CD4-positive, alpha-beta T cell (primary cell): Measurements from ENCODE around the gene CCDC186. TPM values are rescaled to one million over a fixed set of nuclear protein-coding genes. Genes with fewer than 3 reads are reported as not detected.
A peak's percentile ranks its signal among the peaks of the same experiment; 100 is the strongest.

Experiments used
- ATAC-seq: fragments of 200-7000 bp; cut with Tn5 transposase; one replicate; pipeline ENCODE4 v1.10.0; 2022; ENCODE audit warnings: mild to moderate bottlenecking; ENCODE audit not compliant: poor library complexity
- CTCF ChIA-PET: fragments of 350-600 bp; sonication (Branson Sonifier 250); formaldehyde crosslinking; loops from one replicate; lab custom pipeline; 2021; ENCODE audit warnings: antibody characterized with exemption, inconsistent platforms; lab: Charles Lee
- POLR2A ChIA-PET: fragments of 350-600 bp; sonication (Branson Sonifier 250); formaldehyde crosslinking; loops from one replicate; lab custom pipeline; 2021; ENCODE audit warnings: antibody characterized with exemption, inconsistent platforms; lab: Charles Lee
- DNase-seq, 14 experiments: peaks; one replicate each; pipeline ENCODE4 v3.0.0-alpha.2; 2013 to 2020; ENCODE audit warnings: mixed read lengths in 2 of 14
- H3K27ac ChIP-seq, 2 donors: one replicate each; pipeline versions ENCODE4 v1.5.1 to v1.7.0; 2013; ENCODE audit warnings: low read length in 2 of 2, low read depth in 1 of 2, mild to moderate bottlenecking in 1 of 2
- H3K27me3 ChIP-seq, 2 experiments: 1 replicate in 1 of 2; 2 replicates in 1 of 2; pipeline versions ENCODE4 v1.6.1 to v1.7.0; 2013; ENCODE audit warnings: low read length in 2 of 2, control low read depth in 1 of 2, mild to moderate bottlenecking in 1 of 2, moderate library complexity in 1 of 2; ENCODE audit not compliant: insufficient read depth in 2 of 2, control insufficient read depth in 1 of 2
- H3K36me3 ChIP-seq: one replicate; pipeline ENCODE4 v1.6.1; 2013; ENCODE audit warnings: low read length, control low read depth; ENCODE audit not compliant: insufficient read depth
- H3K4me1 ChIP-seq: one replicate; pipeline ENCODE4 v1.6.1; 2013; ENCODE audit warnings: low read length, control low read depth; ENCODE audit not compliant: insufficient read depth
- H3K4me3 ChIP-seq: one replicate; pipeline ENCODE4 v1.5.1; 2013; ENCODE audit warnings: mild to moderate bottlenecking, low read length, moderate library complexity
- H3K9me3 ChIP-seq, 2 experiments: 1 replicate in 1 of 2; 2 replicates in 1 of 2; pipeline versions ENCODE4 v1.6.1 to v1.7.0; 2013; ENCODE audit warnings: low read length in 2 of 2, mild to moderate bottlenecking in 2 of 2, control low read depth in 1 of 2, moderate library complexity in 1 of 2; ENCODE audit not compliant: control insufficient read depth in 1 of 2, insufficient read depth in 1 of 2
- H3K27ac Mint-ChIP-seq: one replicate; pipeline ENCODE4 v1.8.0; 2020; ENCODE audit warnings: mixed read lengths
- H3K27me3 Mint-ChIP-seq: one replicate; pipeline ENCODE4 v1.8.0; 2021; ENCODE audit warnings: mixed read lengths
- H3K36me3 Mint-ChIP-seq: one replicate; pipeline ENCODE4 v1.8.0; 2021; ENCODE audit warnings: low read depth, mixed read lengths
- H3K4me1 Mint-ChIP-seq: one replicate; pipeline ENCODE4 v1.8.0; 2021; ENCODE audit warnings: low read depth, mixed read lengths
- H3K4me3 Mint-ChIP-seq: one replicate; pipeline ENCODE4 v1.8.0; 2020; ENCODE audit warnings: mild to moderate bottlenecking, mixed read lengths
- H3K9me3 Mint-ChIP-seq: one replicate; pipeline ENCODE4 v1.8.0; 2020; ENCODE audit warnings: mixed read lengths
- intact Hi-C, 2 experiments: fragments of 100-400 bp; cut with DNase I in 1 of 2; cut with micrococcal nuclease in 1 of 2; formaldehyde crosslinking; loops; one replicate each; pipeline versions ENCODE4 v1.15.1 to v1.9.0; 2023 to 2025; cut with DNase I, micrococcal nuclease
- total RNA-seq, 174 experiments: library from RNA in 2 of 174; stranded (reverse) in 2 of 174; gene quantifications; one replicate each; pipeline ENCODE4 v1.2.3 and lab custom pipeline; 2021 to 2026
- TF ChIP-seq, protein P1 (sequence below): fragments of 200-600 bp; IDR thresholded peaks from one replicate; pipeline ENCODE4 v1.8.0; 2022; ENCODE audit warnings: antibody characterized with exemption, mild to moderate bottlenecking

The CCDC186 gene
- total RNA-seq, 2 experiments from 2014 or later, result 55.0 to 55.9 TPM

DNA sequence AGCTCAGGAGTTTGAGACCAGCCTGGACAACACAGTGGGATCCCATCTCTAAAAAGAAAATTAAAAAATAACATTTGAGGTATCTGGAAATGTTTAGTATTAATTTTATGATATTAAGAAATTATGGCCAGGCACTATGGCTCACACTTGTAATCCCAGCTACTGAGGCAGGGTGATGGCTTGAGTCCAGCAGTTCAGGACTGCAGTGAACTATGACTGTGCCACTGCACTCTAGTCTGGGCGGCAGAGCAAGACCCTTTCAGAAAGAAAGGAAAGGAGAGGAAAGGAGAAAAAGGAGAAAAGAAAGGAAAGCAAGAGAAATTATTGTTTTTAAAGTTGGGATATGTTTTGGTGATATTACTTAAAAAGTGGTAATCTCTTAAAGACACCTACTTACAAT lies 2.5 kb upstream of the CCDC186 start:
- Histone ChIP-seq H3K4me1 (peaks cover 3% of the 10 kb centered on the region), H3K36me3 (no peaks in the 10 kb centered on the region), H3K27ac (no peak overlapping the region), H3K4me3 (no peak overlapping the region), H3K27me3 (no peaks in the 10 kb centered on the region), H3K9me3 (peaks cover 0 to 4% of the 10 kb centered on the region in 2 experiments)
- Mint-ChIP-seq H3K36me3 (peaks cover 34% of the 10 kb centered on the region), H3K27ac (no peak overlapping the region), H3K4me1 (peaks cover 48% of the 10 kb centered on the region), H3K27me3 (no peaks in the 10 kb centered on the region), H3K4me3 (no peak overlapping the region), H3K9me3 (no peaks in the 10 kb centered on the region)
- CTCF ChIA-PET, result no interaction called here
- POLR2A ChIA-PET, result no interaction called here
- intact Hi-C loops, result loop anchor here (10.0 kb wide), 3 partner anchors 348 to 1992 kb away; partner anchors contain the start of genes GPAM (in 1 of the 2) and TRUB1 (in 1 of the 2)
- TF ChIP-seq, protein P1, sequence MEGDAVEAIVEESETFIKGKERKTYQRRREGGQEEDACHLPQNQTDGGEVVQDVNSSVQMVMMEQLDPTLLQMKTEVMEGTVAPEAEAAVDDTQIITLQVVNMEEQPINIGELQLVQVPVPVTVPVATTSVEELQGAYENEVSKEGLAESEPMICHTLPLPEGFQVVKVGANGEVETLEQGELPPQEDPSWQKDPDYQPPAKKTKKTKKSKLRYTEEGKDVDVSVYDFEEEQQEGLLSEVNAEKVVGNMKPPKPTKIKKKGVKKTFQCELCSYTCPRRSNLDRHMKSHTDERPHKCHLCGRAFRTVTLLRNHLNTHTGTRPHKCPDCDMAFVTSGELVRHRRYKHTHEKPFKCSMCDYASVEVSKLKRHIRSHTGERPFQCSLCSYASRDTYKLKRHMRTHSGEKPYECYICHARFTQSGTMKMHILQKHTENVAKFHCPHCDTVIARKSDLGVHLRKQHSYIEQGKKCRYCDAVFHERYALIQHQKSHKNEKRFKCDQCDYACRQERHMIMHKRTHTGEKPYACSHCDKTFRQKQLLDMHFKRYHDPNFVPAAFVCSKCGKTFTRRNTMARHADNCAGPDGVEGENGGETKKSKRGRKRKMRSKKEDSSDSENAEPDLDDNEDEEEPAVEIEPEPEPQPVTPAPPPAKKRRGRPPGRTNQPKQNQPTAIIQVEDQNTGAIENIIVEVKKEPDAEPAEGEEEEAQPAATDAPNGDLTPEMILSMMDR, result no peak
- no peak for DNase-seq
- ATAC-seq, result no peak

DNA sequence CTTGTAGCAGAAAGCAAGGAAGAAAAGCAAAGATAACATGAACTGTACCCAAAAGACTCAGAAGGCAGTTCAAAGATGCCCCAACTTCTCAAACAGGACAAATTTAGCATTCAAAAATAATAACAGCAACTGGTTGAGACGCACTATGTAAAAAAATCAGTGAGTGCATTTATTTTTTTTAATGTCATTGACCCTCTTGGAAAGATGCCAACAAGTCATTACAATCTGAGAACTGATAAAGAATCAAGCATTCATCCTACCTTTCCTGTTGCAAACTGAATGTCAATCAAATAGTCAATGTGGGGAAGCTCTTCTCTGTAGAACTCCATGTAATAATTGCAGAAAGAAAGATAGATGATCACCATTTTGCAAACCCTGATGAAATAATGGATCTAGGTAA lies 1.7 kb upstream of the CCDC186 start:
- ChIA-PET POLR2A (interaction anchor here (0.7 kb wide), 1 partner anchor 349 kb away, joined by 3 read pairs; no protein-coding TSS in a partner anchor), CTCF (no interaction called here)
- Histone ChIP-seq H3K4me1 (peaks cover 3% of the 10 kb centered on the region), H3K27me3 (no peaks in the 10 kb centered on the region), H3K4me3 (no peak overlapping the region), H3K27ac (no peak overlapping the region), H3K36me3 (no peaks in the 10 kb centered on the region), H3K9me3 (peaks cover 0 to 4% of the 10 kb centered on the region in 2 experiments)
- Mint-ChIP-seq H3K9me3 (no peaks in the 10 kb centered on the region), H3K27me3 (no peaks in the 10 kb centered on the region), H3K27ac (no peak overlapping the region), H3K36me3 (peaks cover 39% of the 10 kb centered on the region), H3K4me1 (peaks cover 54% of the 10 kb centered on the region), H3K4me3 (peak overlapping the region; percentile 63)
- ATAC-seq, result no peak
- TF ChIP-seq, protein P1, result no peak
- intact Hi-C loops, result loop anchor here (10.0 kb wide), 3 partner anchors 349 to 1991 kb away; partner anchors contain the start of genes GPAM (in 1 of the 2) and TRUB1 (in 1 of the 2)
- DNase-seq, result no peak

DNA sequence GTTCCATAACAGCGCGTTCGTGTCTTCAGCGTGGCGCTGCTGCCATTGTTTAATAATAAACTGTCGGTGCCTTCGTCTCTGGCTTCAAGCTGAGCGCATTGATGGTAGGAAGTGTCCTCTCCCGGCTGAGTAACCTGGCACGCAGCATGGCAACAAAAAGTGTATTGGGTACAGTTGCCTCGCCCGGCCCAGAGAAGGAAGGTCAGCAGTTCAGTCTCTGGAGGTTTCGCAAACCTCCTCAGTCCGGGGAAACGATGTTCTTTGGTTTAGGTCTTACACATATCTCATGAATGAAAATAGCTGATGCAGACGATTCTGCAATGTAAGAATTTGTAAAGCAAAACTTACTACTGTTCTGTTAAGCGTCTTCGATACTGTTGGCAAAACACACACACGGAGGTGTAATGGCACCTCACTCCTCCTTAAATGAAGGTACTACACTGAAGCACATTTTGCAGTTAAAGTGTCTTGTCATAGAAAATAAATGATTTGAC lies 739 bp upstream of the CCDC186 start:
- H3K4me3 Mint-ChIP-seq, result peak overlapping the region; percentile 93

More for the DNA sequence above, 739 bp upstream of the CCDC186 start:
- peaks cover 42% of the 10 kb centered on the region for H3K36me3 Mint-ChIP-seq
- Histone ChIP-seq H3K4me1 (peaks cover 5% of the 10 kb centered on the region), H3K27me3 (no peaks in the 10 kb centered on the region), H3K9me3 (peaks cover 0 to 4% of the 10 kb centered on the region in 2 experiments), H3K4me3 (peak overlapping the region; percentile 79), H3K27ac (peak overlapping the region; percentile 50 to 84), H3K36me3 (no peaks in the 10 kb centered on the region)
- intact Hi-C loops, result loop anchor here (5.0 to 10.0 kb wide), 6 partner anchors 317 to 1990 kb away; partner anchors contain the start of genes TRUB1 (in 2 of the 2), FHIP2A (in 1 of the 2) and GPAM (in 1 of the 2)
- H3K4me1 Mint-ChIP-seq, result peaks cover 57% of the 10 kb centered on the region
- TF ChIP-seq, protein P1, result no peak
- peak overlapping the region; percentile 90 for H3K27ac Mint-ChIP-seq
- H3K9me3 Mint-ChIP-seq, result no peaks in the 10 kb centered on the region
- no peaks in the 10 kb centered on the region for H3K27me3 Mint-ChIP-seq
- POLR2A ChIA-PET, result interaction anchor here (0.9 to 1.9 kb wide), 19 partner anchors 13 to 1224 kb away, joined by 3 to 13 read pairs (median 3); partner anchors contain the start of genes FHIP2A and TRUB1
- DNase-seq (no peak), ATAC-seq (no peak)
- CTCF ChIA-PET, result interaction anchor here (1.1 to 1.3 kb wide), 3 partner anchors 129 to 495 kb away, joined by 3 to 5 read pairs (median 3); partner anchors contain the start of gene CASP7
